Suprapubic skin (tissue), 4 donors: Measurements from ENCODE around the gene RIOX2.

ENCODE experiments used
- CTCF ChIP-seq, 2 donors: fragments of 200-600 bp in 1 of 2; fragments of 450-650 bp in 1 of 2; sonication (generic) in 1 of 2; IDR thresholded peaks; one replicate each; pipeline ENCODE4 v1.5.1; 2016 to 2019; ENCODE audit warnings: antibody characterized with exemption in 2 of 2, mild to moderate bottlenecking in 1 of 2, moderate library complexity in 1 of 2
- POLR2A ChIP-seq, 2 donors: fragments of 450-650 bp; IDR thresholded peaks; one replicate each; pipeline ENCODE4 v1.6.1; 2017; ENCODE audit warnings: antibody characterized with exemption in 2 of 2, mild to moderate bottlenecking in 2 of 2, moderate library complexity in 2 of 2
- POLR2AphosphoS5 ChIP-seq, 3 donors: sonication (generic); formaldehyde crosslinking; IDR thresholded peaks; one replicate each; pipeline ENCODE4 v1.6.1; 2017; ENCODE audit warnings: antibody characterized with exemption in 3 of 3

- TF ChIP-seq POLR2AphosphoS5 (IDR thresholded peaks at IDR 0.05) (no peak), POLR2A (IDR thresholded peaks at IDR 0.05) (no peak), CTCF (IDR thresholded peaks at IDR 0.05) (no peak)
Measured at GRCh38 chr3:98008855-98009254, 36.6 kb upstream of the RIOX2 start.
